Measurements from ENCODE around the gene NSUN2. TPM values are rescaled to one million over a fixed set of nuclear protein-coding genes. Genes with fewer than 3 reads are reported as not detected.
"Not testable (repeated sequence)": the region's sequence is repeated elsewhere in the genome, so short reads cannot be mapped to it uniquely, and the experiment has no call there.

Gene NSUN2
- total RNA-seq, 3 donors from 2014 or later = 50.3 to 54.3 (median 52.5) TPM

DNA sequence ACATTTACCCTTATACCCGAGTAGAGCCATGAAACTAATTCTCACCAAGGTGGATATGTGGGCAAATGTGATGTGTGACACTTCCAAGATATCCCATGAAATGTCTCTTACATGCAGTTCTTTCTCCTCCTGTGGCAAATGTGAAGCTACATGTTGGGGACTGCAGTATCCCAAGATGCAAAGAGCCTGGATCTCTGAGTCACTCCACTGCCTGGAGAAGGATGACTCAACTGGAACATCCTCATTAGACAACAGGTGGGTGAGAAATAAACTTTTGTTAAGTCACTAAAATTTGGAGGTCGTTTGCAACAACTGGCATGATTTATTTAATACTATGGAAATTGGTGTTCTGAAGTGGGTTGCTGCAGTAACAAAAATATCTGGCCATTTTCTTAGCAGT is 43.9 kb upstream of the NSUN2 start:
- ATAC-seq (no peak), DNase-seq (no peak)
- intact Hi-C loops (cut with DNase I, micrococcal nuclease) = no loop called here

GRCh38 chr5:6675784-6676491 is 43.1 kb upstream of the NSUN2 start:
- DNase-seq = no peak
- ATAC-seq = no peak
- no peaks in the 10 kb centered on the region for H3K9me3 ChIP-seq
- no peaks in the 10 kb centered on the region for H3K4me1 ChIP-seq (ENCODE audit: low read depth)
- H3K4me3 ChIP-seq = no peak overlapping the region
- intact Hi-C loops (cut with DNase I, micrococcal nuclease) = no loop called here
- H3K36me3 ChIP-seq (ENCODE audit: low read depth) = no peaks in the 10 kb centered on the region
- no peak for TF ChIP-seq CTCF (IDR thresholded peaks at IDR 0.05)

More for the DNA sequence above, 43.9 kb upstream of the NSUN2 start:
- H3K36me3 ChIP-seq (ENCODE audit: low read depth) = no peaks in the 10 kb centered on the region
- no peaks in the 10 kb centered on the region for H3K9me3 ChIP-seq
- TF ChIP-seq CTCF (IDR thresholded peaks at IDR 0.05) = no peak
- no peaks in the 10 kb centered on the region for H3K4me1 ChIP-seq (ENCODE audit: low read depth)
- no peak overlapping the region for H3K4me3 ChIP-seq

DNA sequence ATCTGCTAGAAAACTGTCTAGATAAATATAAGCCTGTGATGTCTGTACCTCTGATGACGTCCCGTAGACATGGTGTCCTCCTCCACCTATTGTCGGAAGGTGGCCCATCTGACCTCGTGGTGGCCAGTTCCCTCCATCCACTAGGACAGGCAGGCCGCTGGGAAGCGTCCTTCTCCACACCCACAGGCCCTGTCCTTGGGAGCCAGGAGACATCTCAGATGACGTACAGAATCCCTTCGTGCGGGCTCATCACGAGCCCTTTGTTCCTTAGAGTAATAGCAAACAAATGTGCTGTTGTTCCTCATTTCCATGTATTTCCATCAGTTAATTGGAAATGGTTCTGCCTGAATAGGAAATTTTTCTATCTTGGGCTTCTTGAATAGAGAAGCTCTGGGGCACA is 42.0 kb upstream of the NSUN2 start:
- Histone ChIP-seq H3K4me3 (no peak overlapping the region), H3K36me3 (ENCODE audit: low read depth) (no peaks in the 10 kb centered on the region), H3K9me3 (no peaks in the 10 kb centered on the region), H3K4me1 (ENCODE audit: low read depth) (no peaks in the 10 kb centered on the region)
- DNase-seq = no peak
- ATAC-seq = no peak
- no peak for TF ChIP-seq CTCF (IDR thresholded peaks at IDR 0.05)
- intact Hi-C loops (cut with DNase I, micrococcal nuclease) = no loop called here

GRCh38 chr5:6674421-6674820 is 41.6 kb upstream of the NSUN2 start:
- ATAC-seq = no peak

DNA sequence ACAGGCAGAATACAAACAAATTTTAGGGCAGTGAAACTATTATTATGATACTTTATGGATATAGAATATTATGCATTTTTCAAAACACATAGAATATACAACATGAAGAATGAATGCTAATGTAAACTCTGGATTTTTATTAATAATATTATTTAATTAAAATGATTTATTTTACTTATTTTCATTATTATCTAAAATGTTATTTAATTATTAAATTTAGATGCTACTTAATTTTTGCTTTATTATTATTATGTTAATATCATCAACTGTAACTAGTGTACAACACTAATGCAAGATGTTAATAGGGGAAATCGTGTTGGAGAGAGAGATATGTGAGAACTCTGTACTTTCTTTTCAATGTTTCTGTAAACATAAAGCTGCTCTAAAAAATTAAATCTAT is 41.1 kb upstream of the NSUN2 start:
- TF ChIP-seq CTCF (IDR thresholded peaks at IDR 0.05) = no peak
- intact Hi-C loops (cut with DNase I, micrococcal nuclease) = no loop called here
- no peak overlapping the region for H3K4me3 ChIP-seq
- ATAC-seq = no peak
- no peak for DNase-seq
- H3K36me3 ChIP-seq (ENCODE audit: low read depth) = no peaks in the 10 kb centered on the region
- no peaks in the 10 kb centered on the region for H3K9me3 ChIP-seq
- H3K4me1 ChIP-seq (ENCODE audit: low read depth) = no peaks in the 10 kb centered on the region

More at GRCh38 chr5:6674421-6674820, 41.6 kb upstream of the NSUN2 start:
- no peaks in the 10 kb centered on the region for H3K36me3 ChIP-seq (ENCODE audit: low read depth)
- TF ChIP-seq CTCF (IDR thresholded peaks at IDR 0.05) = no peak
- no peaks in the 10 kb centered on the region for H3K9me3 ChIP-seq
- intact Hi-C loops (cut with DNase I, micrococcal nuclease) = no loop called here
- DNase-seq = no peak
- H3K4me1 ChIP-seq (ENCODE audit: low read depth) = no peaks in the 10 kb centered on the region
- H3K4me3 ChIP-seq = no peak overlapping the region

DNA sequence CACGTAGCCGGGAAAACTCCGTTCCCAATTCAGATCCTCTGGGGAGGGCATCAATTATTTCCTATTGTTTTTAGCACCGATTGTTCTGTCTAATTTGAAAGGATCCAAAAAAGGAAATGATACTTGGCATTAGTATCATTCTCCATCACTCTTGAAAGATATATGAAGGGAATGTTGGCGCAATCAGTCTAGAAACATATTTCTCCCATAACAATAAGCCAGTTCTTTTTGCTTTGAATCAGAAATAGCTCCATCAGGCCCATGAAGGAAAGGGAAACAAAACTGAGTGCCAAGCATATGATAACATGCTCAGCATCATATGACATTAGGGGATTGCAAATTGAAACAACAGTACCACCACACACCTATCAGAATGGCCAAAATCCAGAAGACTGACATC is 40.2 kb upstream of the NSUN2 start:
- DNase-seq = no peak
- H3K36me3 ChIP-seq (ENCODE audit: low read depth) = no peaks in the 10 kb centered on the region
- no peak for TF ChIP-seq CTCF (IDR thresholded peaks at IDR 0.05)
- ATAC-seq = no peak
- no peaks in the 10 kb centered on the region for H3K4me1 ChIP-seq (ENCODE audit: low read depth)
- H3K9me3 ChIP-seq = no peaks in the 10 kb centered on the region
- intact Hi-C loops (cut with DNase I, micrococcal nuclease) = no loop called here
- H3K4me3 ChIP-seq = no peak overlapping the region

DNA sequence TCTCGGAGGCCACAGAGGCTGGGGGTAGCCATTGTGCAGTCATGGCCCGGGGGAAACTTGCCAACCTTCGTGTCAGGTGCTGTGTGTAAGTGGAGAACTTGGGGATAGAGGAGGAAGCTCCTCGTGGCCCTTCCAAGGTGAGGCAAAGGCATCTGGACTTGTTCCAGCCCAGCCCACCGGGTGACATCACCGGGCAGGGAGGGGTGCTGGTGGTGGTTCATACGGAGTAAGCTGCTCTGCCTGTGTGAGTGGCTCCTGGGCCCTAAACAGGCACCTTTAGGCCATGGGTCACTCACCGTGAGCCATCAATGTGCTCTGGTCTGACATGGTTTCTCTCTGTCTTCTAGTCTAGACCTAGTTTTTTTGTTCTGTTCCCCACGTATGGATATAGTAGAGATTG is 35.9 kb upstream of the NSUN2 start:
- H3K4me1 ChIP-seq (ENCODE audit: low read depth); intact Hi-C loops (cut with DNase I, micrococcal nuclease); H3K4me3 ChIP-seq; DNase-seq; H3K9me3 ChIP-seq; H3K36me3 ChIP-seq (ENCODE audit: low read depth); ATAC-seq: not testable (repeated sequence)
